ENCODE data around the gene KRTCAP2. TPM values are rescaled to one million over a fixed set of nuclear protein-coding genes. Genes with fewer than 3 reads are reported as not detected.

Gene KRTCAP2
- total RNA-seq, 2 experiments from 2014 or later = 125 to 300 TPM

DNA sequence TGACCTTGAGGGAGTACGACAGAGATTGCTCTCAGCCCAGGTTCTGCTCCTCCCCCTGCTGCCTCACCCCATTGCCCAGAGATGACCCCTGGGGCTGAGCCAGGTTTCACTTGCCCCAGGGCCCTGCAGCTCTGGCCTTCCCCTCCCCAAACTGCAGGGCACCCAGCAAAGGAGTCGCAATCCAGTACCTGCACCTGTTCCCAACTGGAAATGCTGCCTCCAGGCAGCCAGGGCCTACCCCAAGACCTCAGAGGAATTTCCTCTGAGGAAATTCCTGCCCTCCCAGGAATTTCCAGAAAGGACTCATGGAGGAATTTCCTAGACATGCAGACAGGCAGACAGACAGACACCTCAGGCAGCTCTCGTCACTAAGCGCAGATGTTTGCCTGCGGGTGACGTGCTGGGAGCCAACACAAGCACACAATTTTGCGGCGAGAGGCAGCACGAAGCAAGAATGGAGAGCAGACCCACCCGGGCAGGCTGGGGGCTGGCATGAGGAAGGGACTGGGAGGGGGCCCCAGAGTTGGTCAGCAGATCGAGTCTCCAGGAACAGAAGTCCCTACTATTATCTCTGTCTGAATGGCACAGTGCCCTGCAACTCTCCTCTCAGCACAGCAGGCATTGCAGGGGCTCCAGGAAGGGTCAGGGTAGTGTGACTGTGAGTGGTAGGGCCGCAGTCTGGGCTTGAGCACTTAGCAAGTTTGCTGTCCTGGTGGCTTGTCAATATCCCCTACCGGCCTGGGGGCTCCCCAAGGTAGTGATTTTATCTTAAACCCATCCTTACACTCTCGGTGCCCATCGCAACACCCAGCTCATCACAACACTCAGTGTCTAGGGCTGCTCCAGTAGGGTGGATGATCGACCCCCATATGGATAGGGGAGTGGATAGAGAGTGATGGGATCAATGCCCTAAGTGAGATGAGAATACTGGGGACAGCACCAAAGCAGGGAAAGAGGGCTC, 48.3 kb downstream of the KRTCAP2 start:
- DNase-seq (no peak), ATAC-seq (no peak)
- POLR2A ChIA-PET = no interaction called here
- Mint-ChIP-seq H3K9me3 (ENCODE audit: low read depth) (no peaks in the 10 kb centered on the region), H3K36me3 (ENCODE audit: low read depth) (no peaks in the 10 kb centered on the region), H3K27me3 (peaks cover 20% of the 10 kb centered on the region), H3K27ac (no peak overlapping the region), H3K4me1 (peaks cover 28% of the 10 kb centered on the region), H3K4me3 (no peak overlapping the region)
- intact Hi-C loops (cut with DNase I, micrococcal nuclease) = loop anchor here in 1 of 2 experiments (5.0 kb wide), 1 partner anchor 32 kb away; no protein-coding TSS in a partner anchor
- CTCF ChIA-PET = interaction anchor here (1.2 to 1.5 kb wide), 2 partner anchors 45 to 48 kb away, joined by 3 to 4 read pairs; partner anchors contain the start of gene KRTCAP2

DNA sequence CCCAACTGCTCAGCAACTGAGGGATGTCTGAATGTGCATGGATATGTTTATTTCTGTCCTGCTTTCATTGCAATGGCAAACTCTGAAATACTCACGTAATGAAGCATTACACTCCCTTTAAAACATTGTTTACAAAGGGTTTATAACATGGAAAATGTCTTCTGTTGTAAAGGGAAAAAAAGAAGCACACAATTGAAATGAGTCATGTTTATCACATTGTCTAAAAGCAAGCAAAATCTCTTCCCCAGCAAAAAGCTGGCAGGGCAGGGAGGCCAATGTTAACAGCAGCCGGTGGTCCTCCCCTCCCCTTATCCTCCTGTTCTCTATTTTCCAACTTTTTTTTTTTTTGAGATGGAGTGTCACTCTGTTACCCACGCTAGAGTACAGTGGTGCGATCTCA, 49.3 kb downstream of the KRTCAP2 start:
- H3K9me3 Mint-ChIP-seq (ENCODE audit: low read depth) = no peaks in the 10 kb centered on the region
- peaks cover 20% of the 10 kb centered on the region for H3K27me3 Mint-ChIP-seq
- H3K36me3 Mint-ChIP-seq (ENCODE audit: low read depth) = no peaks in the 10 kb centered on the region
- H3K4me1 Mint-ChIP-seq = peaks cover 18% of the 10 kb centered on the region
- H3K4me3 Mint-ChIP-seq = no peak overlapping the region
- ChIA-PET POLR2A (no interaction called here), CTCF (interaction anchor here (1.2 kb wide), 1 partner anchor 49 kb away, joined by 4 read pairs; the partner anchor contains the start of gene KRTCAP2)
- ATAC-seq (no peak), DNase-seq (no peak)
- intact Hi-C loops (cut with DNase I, micrococcal nuclease) = no loop called here
- no peak overlapping the region for H3K27ac Mint-ChIP-seq

DNA sequence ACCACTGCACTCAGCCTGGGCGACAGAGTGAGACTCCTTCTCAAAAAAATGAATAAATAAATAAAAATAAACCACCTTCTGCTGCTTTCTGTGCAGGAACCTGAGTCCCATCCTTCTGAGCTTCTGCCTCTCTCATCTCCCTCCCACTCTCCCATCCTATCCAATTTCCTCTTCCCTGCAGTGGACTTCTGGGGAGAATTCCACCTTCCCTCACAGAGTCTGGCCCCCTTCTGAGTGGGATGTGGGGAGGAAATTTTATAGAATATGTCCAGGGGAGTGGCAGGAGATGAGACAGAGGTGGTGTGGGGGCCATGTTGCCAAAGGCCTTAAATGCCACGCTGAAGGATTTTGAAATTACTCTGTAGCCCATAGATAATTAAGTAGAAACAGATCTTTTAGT, 50.8 kb downstream of the KRTCAP2 start:
- ChIA-PET CTCF (interaction anchor here (0.6 to 1.1 kb wide), 3 partner anchors 13 to 183 kb away, joined by 3 to 4 read pairs (median 3); no protein-coding TSS in a partner anchor), POLR2A (no interaction called here)
- Mint-ChIP-seq H3K4me3 (no peak overlapping the region), H3K36me3 (ENCODE audit: low read depth) (no peaks in the 10 kb centered on the region), H3K27ac (no peak overlapping the region), H3K27me3 (peaks cover 10% of the 10 kb centered on the region), H3K4me1 (peaks cover 6% of the 10 kb centered on the region), H3K9me3 (ENCODE audit: low read depth) (no peaks in the 10 kb centered on the region)
- DNase-seq (no peak), ATAC-seq (no peak)
- intact Hi-C loops (cut with DNase I, micrococcal nuclease) = no loop called here

DNA sequence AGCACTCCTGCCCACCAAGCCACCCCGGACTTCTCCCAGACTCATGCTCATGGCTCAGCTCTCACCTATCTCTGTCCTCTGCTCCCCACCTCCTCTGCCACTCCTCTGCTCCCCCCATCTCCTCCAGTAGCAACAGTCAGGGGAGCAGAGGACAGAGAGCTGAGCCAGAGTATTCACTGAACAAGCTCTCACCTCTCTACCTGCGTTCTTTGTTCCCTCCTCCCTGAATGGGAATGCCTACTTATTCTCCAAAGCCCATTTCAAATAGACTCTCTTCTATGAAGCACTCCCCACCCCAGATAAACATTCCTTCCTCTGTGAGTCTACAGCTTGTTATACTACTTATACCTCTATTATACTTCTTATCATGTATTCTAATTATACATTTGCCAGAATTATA, 51.9 kb downstream of the KRTCAP2 start:
- Mint-ChIP-seq H3K36me3 (ENCODE audit: low read depth) (no peaks in the 10 kb centered on the region), H3K4me3 (no peak overlapping the region), H3K27ac (no peak overlapping the region), H3K27me3 (peaks cover 5% of the 10 kb centered on the region), H3K9me3 (ENCODE audit: low read depth) (no peaks in the 10 kb centered on the region), H3K4me1 (no peaks in the 10 kb centered on the region)
- DNase-seq (no peak), ATAC-seq (no peak)
- ChIA-PET CTCF (interaction anchor here (0.6 to 1.0 kb wide), 2 partner anchors 30 to 494 kb away, joined by 3 read pairs; no protein-coding TSS in a partner anchor), POLR2A (interaction anchor here (0.6 kb wide), 1 partner anchor 516 kb away, joined by 3 read pairs; no protein-coding TSS in a partner anchor)
- intact Hi-C loops (cut with DNase I, micrococcal nuclease) = no loop called here

DNA sequence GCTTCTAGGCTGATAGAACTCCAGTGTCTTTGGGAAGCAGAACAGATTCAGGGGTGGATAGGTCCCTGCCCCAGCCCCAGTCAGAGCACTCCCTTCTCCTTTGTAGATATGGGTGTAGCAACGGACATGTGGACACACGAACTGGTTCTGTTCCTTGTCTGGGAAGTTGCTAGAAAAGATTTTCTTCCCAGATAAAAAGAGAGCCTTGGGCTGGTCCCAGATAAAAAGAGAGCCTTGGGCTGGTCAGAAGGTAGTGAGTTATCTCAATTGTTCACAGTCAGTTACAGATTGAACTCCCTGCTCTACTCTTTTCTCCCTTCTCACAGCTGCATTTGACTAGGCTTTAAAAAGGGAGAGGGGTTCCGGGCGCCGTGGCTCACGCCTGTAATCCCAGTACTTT, 52.9 kb downstream of the KRTCAP2 start:
- intact Hi-C loops (cut with DNase I, micrococcal nuclease) = no loop called here
- no peaks in the 10 kb centered on the region for H3K36me3 Mint-ChIP-seq (ENCODE audit: low read depth)
- DNase-seq = no peak
- POLR2A ChIA-PET = no interaction called here
- no peak overlapping the region for H3K4me3 Mint-ChIP-seq
- peaks cover 2% of the 10 kb centered on the region for H3K27me3 Mint-ChIP-seq
- H3K27ac Mint-ChIP-seq = no peak overlapping the region
- CTCF ChIA-PET = interaction anchor here (1.0 kb wide), 1 partner anchor 29 kb away, joined by 3 read pairs; no protein-coding TSS in a partner anchor
- H3K9me3 Mint-ChIP-seq (ENCODE audit: low read depth) = no peaks in the 10 kb centered on the region
- ATAC-seq = no peak
- H3K4me1 Mint-ChIP-seq = no peaks in the 10 kb centered on the region

Other genes with a start within 250 kb of the KRTCAP2 start
- 10 to 100 TPM; 17.0 to 36.9 TPM for gene PMVK, start 236.6 kb downstream of the KRTCAP2 start, total RNA-seq
- 10 to 100 TPM; 22.6 to 28.1 TPM for gene PBXIP1, start 217.2 kb downstream of the KRTCAP2 start, total RNA-seq
- gene PYGO2, start 211.5 kb downstream of the KRTCAP2 start, total RNA-seq = 10 to 100 TPM; 24.5 to 25.6 TPM
- 10 to 100 TPM; 45.9 to 65.7 TPM for gene SHC1, start 202.6 kb downstream of the KRTCAP2 start, total RNA-seq
- gene CKS1B, start 198.6 kb downstream of the KRTCAP2 start, total RNA-seq = 100 to 1,000 TPM; 190 to 196 TPM
- 10 to 100 TPM; 38.0 to 42.4 TPM for gene FLAD1, start 190.0 kb downstream of the KRTCAP2 start, total RNA-seq
- under 1 TPM; 0.79 to 0.80 TPM for gene LENEP, start 179.7 kb downstream of the KRTCAP2 start, total RNA-seq
- 100 to 1,000 TPM in 1 of 2 experiments, 10 to 100 TPM in 1; 94.0 to 105 TPM for gene ZBTB7B, start 170.5 kb downstream of the KRTCAP2 start, total RNA-seq
- under 1 TPM; 0.46 to 0.67 TPM for gene DCST2, start 139.5 kb downstream of the KRTCAP2 start, total RNA-seq
- gene DCST1, start 139.5 kb downstream of the KRTCAP2 start, total RNA-seq = not detected
- 10 to 100 TPM; 42.4 to 48.8 TPM for gene ADAM15, start 122.0 kb downstream of the KRTCAP2 start, total RNA-seq
- 1 to 10 TPM; 6.3 to 6.5 TPM for gene EFNA4, start 109.6 kb downstream of the KRTCAP2 start, total RNA-seq
- 1 to 10 TPM; 5.1 to 6.9 TPM for gene EFNA3, start 94.5 kb downstream of the KRTCAP2 start, total RNA-seq
- gene EFNA1, start 45.4 kb downstream of the KRTCAP2 start, total RNA-seq = 1 to 10 TPM in 1 of 2 experiments, under 1 TPM in 1; 0.82 to 1.1 TPM
- gene SLC50A1, start 37.5 kb downstream of the KRTCAP2 start, total RNA-seq = 10 to 100 TPM; 50.2 to 58.0 TPM
- 10 to 100 TPM; 29.8 to 34.3 TPM for gene DPM3, start 32.8 kb downstream of the KRTCAP2 start, total RNA-seq
- gene TRIM46, start 545 bp upstream of the KRTCAP2 start, total RNA-seq = 1 to 10 TPM; 6.3 to 6.9 TPM
- 10 to 100 TPM; 12.8 to 13.7 TPM for gene THBS3, start 34.6 kb upstream of the KRTCAP2 start, total RNA-seq
- 10 to 100 TPM; 52.8 to 52.9 TPM for gene MTX1, start 35.4 kb upstream of the KRTCAP2 start, total RNA-seq
- gene ENTREP3, start 82.2 kb upstream of the KRTCAP2 start, total RNA-seq = 10 to 100 TPM; 29.7 to 34.8 TPM
- gene SCAMP3, start 89.1 kb upstream of the KRTCAP2 start, total RNA-seq = 10 to 100 TPM; 82.0 to 95.5 TPM
- 10 to 100 TPM; 81.4 to 86.6 TPM for gene CLK2, start 100.2 kb upstream of the KRTCAP2 start, total RNA-seq
- gene HCN3, start 104.2 kb upstream of the KRTCAP2 start, total RNA-seq = 1 to 10 TPM; 1.9 to 2.3 TPM
- gene PKLR, start 128.1 kb upstream of the KRTCAP2 start, total RNA-seq = not detected
- 100 to 1,000 TPM; 255 to 354 TPM for gene FDPS, start 135.6 kb upstream of the KRTCAP2 start, total RNA-seq
- 10 to 100 TPM; 21.3 to 22.2 TPM for gene RUSC1, start 147.6 kb upstream of the KRTCAP2 start, total RNA-seq